GM19193 (cell line): Measurements from ENCODE around the gene PAM16.

Source experiments
- POLR2A ChIP-seq: IDR thresholded peaks from 4 replicates; pipeline ENCODE4 v1.6.1; 2011; ENCODE audit not compliant: insufficient read depth, insufficient read length; ENCODE audit errors: extremely low read depth

The PAM16 gene

GRCh38 chr16:4295581-4295980, 55.5 kb downstream of the PAM16 start:
- TF ChIP-seq POLR2A, result no peak

- no peak for TF ChIP-seq POLR2A
Measured at GRCh38 chr16:4293822-4294457, 57.2 kb downstream of the PAM16 start.

- TF ChIP-seq POLR2A, result no peak
Measured at GRCh38 chr16:4293181-4293716, 57.9 kb downstream of the PAM16 start.

- TF ChIP-seq POLR2A, result no peak
Measured at GRCh38 chr16:4291699-4292098, 59.4 kb downstream of the PAM16 start.
